ENCODE measurements around the gene GRP. TPM values are rescaled to one million over a fixed set of nuclear protein-coding genes. Genes with fewer than 3 reads are reported as not detected.
A peak's percentile ranks its signal among the peaks of the same experiment; 100 is the strongest.

Gene GRP
- total and polyA plus RNA-seq, 8 donors = 0.60 to 3.2 (median 1.5) TPM; not detected in 4

- TF ChIP-seq, protein P1, sequence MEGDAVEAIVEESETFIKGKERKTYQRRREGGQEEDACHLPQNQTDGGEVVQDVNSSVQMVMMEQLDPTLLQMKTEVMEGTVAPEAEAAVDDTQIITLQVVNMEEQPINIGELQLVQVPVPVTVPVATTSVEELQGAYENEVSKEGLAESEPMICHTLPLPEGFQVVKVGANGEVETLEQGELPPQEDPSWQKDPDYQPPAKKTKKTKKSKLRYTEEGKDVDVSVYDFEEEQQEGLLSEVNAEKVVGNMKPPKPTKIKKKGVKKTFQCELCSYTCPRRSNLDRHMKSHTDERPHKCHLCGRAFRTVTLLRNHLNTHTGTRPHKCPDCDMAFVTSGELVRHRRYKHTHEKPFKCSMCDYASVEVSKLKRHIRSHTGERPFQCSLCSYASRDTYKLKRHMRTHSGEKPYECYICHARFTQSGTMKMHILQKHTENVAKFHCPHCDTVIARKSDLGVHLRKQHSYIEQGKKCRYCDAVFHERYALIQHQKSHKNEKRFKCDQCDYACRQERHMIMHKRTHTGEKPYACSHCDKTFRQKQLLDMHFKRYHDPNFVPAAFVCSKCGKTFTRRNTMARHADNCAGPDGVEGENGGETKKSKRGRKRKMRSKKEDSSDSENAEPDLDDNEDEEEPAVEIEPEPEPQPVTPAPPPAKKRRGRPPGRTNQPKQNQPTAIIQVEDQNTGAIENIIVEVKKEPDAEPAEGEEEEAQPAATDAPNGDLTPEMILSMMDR (IDR thresholded peaks at IDR 0.05) = no peak
- no peak for TF ChIP-seq EP300 (IDR thresholded peaks at IDR 0.05)
- Histone ChIP-seq H3K27ac (no peak within 1 kb of the TSS), H3K4me1 (peaks cover 28 to 44% (median 39%) of the 10 kb centered on the region in 4 donors), H3K27me3 (peaks cover 24 to 100% (median 94%) of the 10 kb centered on the region in 3 donors), H3K36me3 (no peaks in the 10 kb centered on the region), H3K4me3 (peak within 1 kb of the TSS; percentile 29 to 49 (median 36)), H3K9me3 (peaks cover 0 to 11% (median 0%) of the 10 kb centered on the region in 4 donors)
- intact Hi-C loops (cut with DNase I; ENCODE audit: low total_unique reads) = no loop called here
- WGBS, 5 donors = 3 to 5% (median 4%) methylated on average over 22 to 88 of the region's 88 CpGs
- peak in 1 of 2 donors; percentile 51 for DNase-seq
These were observed 53.2 kb downstream of the GRP start, which contains the start of gene RAX for GRCh38 chr18:59272891-59273758. TSS of gene RAX (minus strand) at chr18:59273454. CDS start at chr18:59273206, 248 bp downstream.

- Histone ChIP-seq H3K9me3 (peaks cover 0 to 11% (median 0%) of the 10 kb centered on the region in 4 donors), H3K4me1 (peaks cover 22 to 36% (median 31%) of the 10 kb centered on the region in 4 donors), H3K27ac (no peak overlapping the region), H3K36me3 (no peaks in the 10 kb centered on the region), H3K4me3 (peak overlapping the region in 3 of 4 donors; percentile 29 to 49 (median 39)), H3K27me3 (peaks cover 15 to 100% (median 87%) of the 10 kb centered on the region in 3 donors)
- TF ChIP-seq POLR2A (IDR thresholded peaks at IDR 0.05) = no peak
- TF ChIP-seq, protein P1 (IDR thresholded peaks at IDR 0.05) = no peak
- no peak for DNase-seq
- intact Hi-C loops (cut with DNase I; ENCODE audit: low total_unique reads) = no loop called here
- WGBS, 5 donors = 4 to 7% (median 5%) methylated on average over 41 to 48 of the region's 48 CpGs
These were observed 54.0 kb downstream of the GRP start for GRCh38 chr18:59273759-59274532.

DNA sequence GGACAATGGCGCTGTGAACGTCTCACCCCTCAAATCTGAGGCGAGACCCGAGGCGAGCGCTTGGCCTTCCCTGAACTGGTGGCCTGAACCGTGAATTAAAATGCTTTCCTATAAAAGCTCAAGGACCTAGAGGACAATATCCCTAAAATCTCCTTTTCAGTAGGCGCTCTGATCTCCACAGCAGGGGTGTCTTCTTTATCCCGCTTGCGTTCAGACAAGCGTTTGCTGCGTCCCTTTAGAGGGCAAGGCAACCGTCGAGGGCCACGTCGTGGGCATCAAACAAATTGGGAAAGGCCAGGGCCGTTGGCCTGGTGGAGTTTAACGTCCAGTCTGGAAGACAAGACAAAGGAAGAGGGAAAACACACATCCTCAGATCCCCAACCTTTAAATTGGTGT, 54.6 kb downstream of the GRP start:
- WGBS, 5 donors = 11 to 18% (median 14%) methylated on average over 16 to 18 of the region's 18 CpGs
- Histone ChIP-seq H3K27ac (no peak overlapping the region), H3K4me3 (no peak overlapping the region), H3K9me3 (peaks cover 0 to 11% (median 0%) of the 10 kb centered on the region in 4 donors), H3K36me3 (no peaks in the 10 kb centered on the region), H3K4me1 (peaks cover 18 to 32% (median 26%) of the 10 kb centered on the region in 4 donors), H3K27me3 (peaks cover 15 to 100% (median 81%) of the 10 kb centered on the region in 3 donors)
- TF ChIP-seq POLR2AphosphoS5 (IDR thresholded peaks at IDR 0.05) (no peak), EP300 (IDR thresholded peaks at IDR 0.05) (no peak), POLR2A (IDR thresholded peaks at IDR 0.05) (no peak)
- intact Hi-C loops (cut with DNase I; ENCODE audit: low total_unique reads) = no loop called here
- no peak for DNase-seq

DNA sequence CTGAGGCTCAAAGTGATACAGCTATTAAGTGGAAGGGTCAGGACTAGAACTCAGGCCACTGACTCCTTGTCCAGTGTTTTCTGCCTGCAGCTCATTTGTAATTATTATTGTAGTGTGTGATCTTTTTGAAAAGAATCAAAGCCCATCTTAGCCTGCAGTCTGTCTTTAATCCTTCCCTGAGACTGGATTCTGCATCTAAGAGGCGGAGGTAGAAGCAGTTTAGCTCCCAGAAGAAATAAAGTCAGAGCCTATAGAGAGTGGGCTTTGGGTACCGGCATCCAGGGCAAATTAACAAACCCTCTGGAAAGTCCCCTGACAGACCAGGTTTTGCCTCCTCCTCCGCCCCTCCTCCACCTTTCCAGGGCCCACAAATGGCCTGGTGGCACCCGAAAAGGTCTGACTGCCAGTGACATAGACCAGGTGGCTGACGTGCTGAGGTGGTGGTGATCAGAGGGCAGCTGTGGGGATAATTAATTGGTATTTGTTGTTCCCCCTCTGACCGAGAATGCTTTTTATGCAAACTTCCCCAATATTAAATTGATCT, 55.5 kb downstream of the GRP start:
- peaks cover 15 to 100% (median 77%) of the 10 kb centered on the region in 3 donors for H3K27me3 ChIP-seq
- 20 to 38% (median 25%) methylated on average over 4 to 6 of the region's 6 CpGs for WGBS, 5 donors
- TF ChIP-seq, protein P1 (IDR thresholded peaks at IDR 0.05) = no peak
- TF ChIP-seq POLR2A (IDR thresholded peaks at IDR 0.05) (no peak), POLR2AphosphoS5 (IDR thresholded peaks at IDR 0.05) (no peak), EP300 (IDR thresholded peaks at IDR 0.05) (no peak)

More for the DNA sequence above, 55.5 kb downstream of the GRP start:
- Histone ChIP-seq H3K27ac (no peak overlapping the region), H3K4me3 (no peak overlapping the region), H3K4me1 (peaks cover 18 to 28% (median 25%) of the 10 kb centered on the region in 4 donors), H3K9me3 (peaks cover 0 to 11% (median 0%) of the 10 kb centered on the region in 4 donors), H3K36me3 (no peaks in the 10 kb centered on the region)
- DNase-seq = no peak
- intact Hi-C loops (cut with DNase I; ENCODE audit: low total_unique reads) = no loop called here

Measured in stomach (tissue), 9 donors.